B cell (primary cell): ENCODE measurements around the gene IL17F. TPM values are rescaled to one million over a fixed set of nuclear protein-coding genes. Genes with fewer than 3 reads are reported as not detected.

Experiments used
- ATAC-seq: fragments of 200-7000 bp; cut with Tn5 transposase; one replicate; pipeline ENCODE4 v1.10.0; 2021; ENCODE audit warnings: low read depth, mild to moderate bottlenecking, moderate number of reproducible peaks, moderate library complexity
- CTCF ChIA-PET: fragments of 350-600 bp; sonication (Branson Sonifier 250); formaldehyde crosslinking; loops from one replicate; lab custom pipeline; 2021; ENCODE audit warnings: antibody characterized with exemption, inconsistent platforms; lab: Charles Lee
- POLR2A ChIA-PET: fragments of 350-600 bp; sonication (Branson Sonifier 250); formaldehyde crosslinking; loops from one replicate; lab custom pipeline; 2021; ENCODE audit warnings: antibody characterized with exemption; lab: Charles Lee
- DNase-seq: peaks from one replicate; pipeline ENCODE4 v3.0.0; 2013
- H2AFZ ChIP-seq: 2 replicates; pipeline ENCODE4 v1.6.1; 2012; ENCODE audit warnings: mild to moderate bottlenecking, low read depth, low read length; ENCODE audit not compliant: insufficient read depth, poor library complexity, severe bottlenecking
- H3K27ac ChIP-seq, 2 donors: 1 replicate in 1 of 2; 2 replicates in 1 of 2; pipeline ENCODE4 v1.5.1; 2012 to 2013; ENCODE audit warnings: low read length in 2 of 2, mild to moderate bottlenecking in 2 of 2, moderate library complexity in 1 of 2
- H3K27me3 ChIP-seq, 4 experiments: fragments of 200-600 bp in 1 of 4; sonication (generic) in 1 of 4; replicated peaks in 1 of 4; 1 replicate in 2 of 4; 2 replicates in 2 of 4; pipeline versions ENCODE4 v1.6.1 to v1.7.0; 2013 to 2016; ENCODE audit warnings: low read length in 3 of 4, mild to moderate bottlenecking in 2 of 4, mixed read lengths in 1 of 4, moderate library complexity in 1 of 4; ENCODE audit not compliant: insufficient read depth in 4 of 4, control insufficient read depth in 3 of 4; ENCODE audit errors: control extremely low read depth in 1 of 4
- H3K36me3 ChIP-seq, 2 experiments: replicated peaks in 1 of 2; 1 replicate in 1 of 2; 2 replicates in 1 of 2; pipeline versions ENCODE4 v1.6.1 to v1.7.1; 2013; ENCODE audit warnings: low read length in 1 of 2; ENCODE audit not compliant: insufficient read depth in 2 of 2, control insufficient read depth in 1 of 2; ENCODE audit errors: control extremely low read depth in 1 of 2, extremely low read depth in 1 of 2
- H3K4me1 ChIP-seq, 2 donors: fragments of 200-600 bp in 1 of 2; sonication (generic) in 1 of 2; 1 replicate in 1 of 2; 2 replicates in 1 of 2; pipeline versions ENCODE4 v1.5.1 to v1.6.1; 2013 to 2017; ENCODE audit warnings: low read length in 2 of 2; ENCODE audit not compliant: control insufficient read depth in 2 of 2, insufficient read depth in 2 of 2
- H3K4me2 ChIP-seq: replicated peaks from 2 replicates; pipeline ENCODE3; 2012; ENCODE audit warnings: mild to moderate bottlenecking, low read depth, low read length; ENCODE audit not compliant: poor library complexity, severe bottlenecking
- H3K4me3 ChIP-seq, 5 experiments: fragments of 200-600 bp in 1 of 5; sonication (generic) in 1 of 5; 1 replicate in 3 of 5; 2 replicates in 2 of 5; pipeline versions ENCODE4 v1.5.1 to v1.7.0; 2011 to 2016; ENCODE audit warnings: low read length in 4 of 5, mild to moderate bottlenecking in 4 of 5, low read depth in 2 of 5, control low read depth in 1 of 5, moderate library complexity in 1 of 5; ENCODE audit not compliant: insufficient read depth in 1 of 5; ENCODE audit errors: control extremely low read depth in 1 of 5, extremely low read depth in 1 of 5
- H3K79me2 ChIP-seq: fragments of 200-600 bp; sonication (generic); one replicate; pipeline ENCODE4 v1.6.0; 2016; ENCODE audit warnings: low read length; ENCODE audit not compliant: control insufficient read depth, insufficient read depth
- H3K9ac ChIP-seq: fragments of 200-600 bp; sonication (generic); 2 replicates; pipeline ENCODE4 v1.6.1; 2017; ENCODE audit warnings: mild to moderate bottlenecking, low read length, moderate library complexity
- H3K9me3 ChIP-seq, 3 donors: one replicate each; pipeline versions ENCODE4 v1.6.1 to v1.7.1; 2013; ENCODE audit warnings: low read length in 2 of 3; ENCODE audit not compliant: control insufficient read depth in 2 of 3, insufficient read depth in 1 of 3; ENCODE audit errors: control extremely low read depth in 1 of 3
- H4K20me1 ChIP-seq: 2 replicates; pipeline ENCODE4 v1.6.0; 2012; ENCODE audit warnings: mild to moderate bottlenecking, low read length; ENCODE audit not compliant: insufficient read depth, control insufficient read depth, poor library complexity, severe bottlenecking
- H3K27ac Mint-ChIP-seq: one replicate; pipeline ENCODE4 v1.8.0; 2021; ENCODE audit warnings: mixed read lengths
- H3K27me3 Mint-ChIP-seq: one replicate; pipeline ENCODE4 v1.8.0; 2021; ENCODE audit warnings: mixed read lengths
- H3K4me1 Mint-ChIP-seq: one replicate; pipeline ENCODE4 v1.8.0; 2021; ENCODE audit warnings: mixed read lengths
- H3K4me3 Mint-ChIP-seq: one replicate; pipeline ENCODE4 v1.8.0; 2021; ENCODE audit warnings: mixed read lengths
- H3K9me3 Mint-ChIP-seq: one replicate; pipeline ENCODE4 v1.8.0; 2022; ENCODE audit warnings: mixed read lengths; ENCODE audit not compliant: insufficient read depth
- CTCF ChIP-seq: fragments of 200-600 bp; IDR thresholded peaks from one replicate; pipeline ENCODE4 v1.8.0; 2022; ENCODE audit warnings: antibody characterized with exemption, mild to moderate bottlenecking
- EZH2 ChIP-seq: IDR thresholded peaks from 2 replicates; pipeline ENCODE4 v1.6.1; 2012; ENCODE audit warnings: borderline replicate concordance, low read depth, mild to moderate bottlenecking, moderate library complexity, low read length; ENCODE audit not compliant: insufficient read depth, poor library complexity, severe bottlenecking
- WGBS: methylation state at CpG from one replicate; pipeline ENCODE4 v1.1.5; 2013; ENCODE audit warnings: missing lambda C conversion rate; ENCODE audit not compliant: insufficient coverage; 5-methylcytosine and 5-hydroxymethylcytosine counted together
- intact Hi-C: fragments of 100-400 bp; cut with micrococcal nuclease; formaldehyde crosslinking; loops from one replicate; pipeline ENCODE4 v1.10.0; 2022
- polyA plus RNA-seq: library from polyadenylated mRNA; depleted of rRNA; stranded (reverse); fragments of >200 nt; gene quantifications from 2 replicates; pipeline ENCODE4 v1.2.3, GENCODE V29; 2012
- total RNA-seq, 2 donors: library from RNA; stranded (reverse); fragments of 120-200 nt in 1 of 2; gene quantifications; 1 replicate in 1 of 2; 2 replicates in 1 of 2; pipeline versions ENCODE4 v1.2.3 to v1.2.4, GENCODE V29; 2013 to 2022

IL17F gene
- total and polyA plus RNA-seq, 2 donors (not counting 1 experiment from before 2014, with no cell fraction given): not detected

GRCh38 chr6:52190409-52190808 is 53.9 kb downstream of the IL17F start:
- H3K27me3 Mint-ChIP-seq: peaks cover 31% of the 10 kb centered on the region
- H3K27ac ChIP-seq: no peak overlapping the region
- no peak overlapping the region for H3K4me3 Mint-ChIP-seq
- peaks cover 0 to 4% (median 1%) of the 10 kb centered on the region in 4 experiments for H3K27me3 ChIP-seq
- no peaks in the 10 kb centered on the region for H3K36me3 ChIP-seq
- H3K9me3 ChIP-seq: no peaks in the 10 kb centered on the region
- WGBS: 74% methylated on average over 3 of the region's 3 CpGs
- H3K4me2 ChIP-seq: no peak overlapping the region
- no peaks in the 10 kb centered on the region for H3K4me1 Mint-ChIP-seq
- intact Hi-C loops: no loop called here
- H3K9me3 Mint-ChIP-seq: no peaks in the 10 kb centered on the region
- DNase-seq: no peak
- H3K4me1 ChIP-seq: no peaks in the 10 kb centered on the region
- ChIA-PET CTCF (no interaction called here), POLR2A (no interaction called here)
- H3K4me3 ChIP-seq: no peak overlapping the region
- H3K79me2 ChIP-seq: no peaks in the 10 kb centered on the region
- no peaks in the 10 kb centered on the region for H4K20me1 ChIP-seq
- no peak overlapping the region for H2AFZ ChIP-seq
- no peak overlapping the region for H3K27ac Mint-ChIP-seq
- H3K9ac ChIP-seq: no peak overlapping the region
- ATAC-seq: no peak
- TF ChIP-seq CTCF (no peak), EZH2 (no peak)

GRCh38 chr6:52189974-52190373 is 54.3 kb downstream of the IL17F start:
- H3K27ac Mint-ChIP-seq: no peak overlapping the region
- intact Hi-C loops: no loop called here
- Histone ChIP-seq H3K27me3 (peaks cover 0 to 4% (median 1%) of the 10 kb centered on the region in 4 experiments), H3K27ac (no peak overlapping the region), H3K4me2 (no peak overlapping the region), H3K9me3 (no peaks in the 10 kb centered on the region), H3K4me3 (no peak overlapping the region), H3K9ac (no peak overlapping the region), H3K36me3 (no peaks in the 10 kb centered on the region), H3K4me1 (no peaks in the 10 kb centered on the region), H3K79me2 (no peaks in the 10 kb centered on the region), H4K20me1 (no peaks in the 10 kb centered on the region), H2AFZ (no peak overlapping the region)
- ChIA-PET CTCF (no interaction called here), POLR2A (no interaction called here)
- no peaks in the 10 kb centered on the region for H3K9me3 Mint-ChIP-seq
- DNase-seq (no peak), ATAC-seq (no peak)
- no peaks in the 10 kb centered on the region for H3K4me1 Mint-ChIP-seq
- H3K27me3 Mint-ChIP-seq: peaks cover 26% of the 10 kb centered on the region
- WGBS: no CpG with 5 or more reads among the region's 2 CpGs
- TF ChIP-seq EZH2 (no peak), CTCF (no peak)
- H3K4me3 Mint-ChIP-seq: no peak overlapping the region
